ENCODE measurements around the gene PPAT. TPM values are rescaled to one million over a fixed set of nuclear protein-coding genes. Genes with fewer than 3 reads are reported as not detected.
"Not testable (repeated sequence)": the region's sequence is repeated elsewhere in the genome, so short reads cannot be mapped to it uniquely, and the experiment has no call there.

PPAT gene
- total RNA-seq, 3 donors from 2014 or later (not counting 1 experiment from before 2014, with no cell fraction given) = 4.3 to 8.9 (median 6.2) TPM

DNA sequence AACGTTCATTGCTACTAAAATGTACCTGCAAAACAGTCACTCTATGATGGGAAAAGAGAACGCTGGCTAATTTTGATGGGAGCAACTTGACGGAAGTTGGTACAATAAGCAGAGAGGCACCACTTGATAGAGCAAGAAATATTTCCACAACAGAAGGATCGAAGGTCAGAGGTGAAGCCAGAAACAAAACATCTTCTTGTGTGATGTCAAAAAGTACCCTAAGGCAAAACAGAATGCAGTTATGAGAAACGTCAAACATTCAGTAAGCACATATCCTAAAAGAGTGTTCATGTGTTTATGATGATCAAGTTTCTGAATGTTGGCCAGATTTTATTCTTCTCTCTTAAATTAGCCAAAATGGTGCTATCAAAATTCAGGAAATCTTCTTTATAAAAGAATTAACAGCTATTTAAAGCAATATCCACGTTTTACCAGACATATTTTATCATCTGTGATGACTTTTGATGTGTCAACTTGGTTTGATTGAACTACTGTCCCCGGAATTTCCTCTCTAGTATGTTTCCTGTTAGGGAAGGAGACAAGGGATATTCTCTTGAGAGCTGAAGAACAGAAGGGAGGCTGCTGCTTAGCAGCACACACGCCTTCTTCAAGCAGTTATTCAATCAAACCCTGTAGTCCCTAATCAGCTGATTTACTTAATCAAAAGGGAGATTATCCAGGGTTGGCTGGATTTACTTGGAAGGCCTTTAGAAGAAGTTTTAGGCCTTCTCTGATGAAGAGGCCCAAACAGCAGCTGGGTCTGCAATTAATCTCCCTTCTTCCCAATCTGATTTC, 63.8 kb downstream of the PPAT start:
- no peak for ATAC-seq

DNA sequence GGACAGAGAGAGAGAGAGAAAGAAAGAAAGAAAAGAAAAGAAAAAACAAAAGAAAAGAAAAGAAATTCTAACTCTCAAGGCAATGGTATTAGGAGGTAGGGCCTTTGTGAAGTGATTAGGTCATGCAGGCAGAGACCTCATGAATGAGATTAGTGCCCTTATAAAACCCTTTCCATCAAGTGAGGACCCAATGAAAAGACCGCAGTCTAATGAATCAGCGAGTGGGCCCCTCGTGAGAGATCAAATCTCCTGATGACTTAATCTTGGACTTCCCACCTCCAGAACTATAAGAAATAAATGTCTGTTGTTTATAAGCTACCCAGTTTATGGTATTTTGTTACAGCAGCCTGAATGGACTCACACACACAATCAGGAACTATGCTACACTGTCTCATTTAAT, 65.0 kb downstream of the PPAT start:
- Mint-ChIP-seq H3K4me1 (peaks cover 0 to 5% of the 10 kb centered on the region in 2 donors), H3K27me3 (ENCODE audit: low read depth in 2 of 2) (no peaks in the 10 kb centered on the region), H3K4me3 (no peak overlapping the region), H3K36me3 (no peaks in the 10 kb centered on the region), H3K9me3 (no peaks in the 10 kb centered on the region), H3K27ac (no peak overlapping the region)
- Histone ChIP-seq H3K36me3 (ENCODE audit: control insufficient read depth, insufficient read depth, low read length) (peaks cover 5% of the 10 kb centered on the region), H3K27me3 (ENCODE audit: control insufficient read depth, insufficient read depth, low read length) (no peaks in the 10 kb centered on the region), H3K4me1 (ENCODE audit: control insufficient read depth, insufficient read depth, low read length) (no peaks in the 10 kb centered on the region), H3K9me3 (ENCODE audit: control insufficient read depth, insufficient read depth, low read length) (no peaks in the 10 kb centered on the region), H3K27ac (ENCODE audit: low read length) (no peak overlapping the region), H3K4me3 (ENCODE audit: low read length) (no peak overlapping the region)
- TF ChIP-seq, protein P1, sequence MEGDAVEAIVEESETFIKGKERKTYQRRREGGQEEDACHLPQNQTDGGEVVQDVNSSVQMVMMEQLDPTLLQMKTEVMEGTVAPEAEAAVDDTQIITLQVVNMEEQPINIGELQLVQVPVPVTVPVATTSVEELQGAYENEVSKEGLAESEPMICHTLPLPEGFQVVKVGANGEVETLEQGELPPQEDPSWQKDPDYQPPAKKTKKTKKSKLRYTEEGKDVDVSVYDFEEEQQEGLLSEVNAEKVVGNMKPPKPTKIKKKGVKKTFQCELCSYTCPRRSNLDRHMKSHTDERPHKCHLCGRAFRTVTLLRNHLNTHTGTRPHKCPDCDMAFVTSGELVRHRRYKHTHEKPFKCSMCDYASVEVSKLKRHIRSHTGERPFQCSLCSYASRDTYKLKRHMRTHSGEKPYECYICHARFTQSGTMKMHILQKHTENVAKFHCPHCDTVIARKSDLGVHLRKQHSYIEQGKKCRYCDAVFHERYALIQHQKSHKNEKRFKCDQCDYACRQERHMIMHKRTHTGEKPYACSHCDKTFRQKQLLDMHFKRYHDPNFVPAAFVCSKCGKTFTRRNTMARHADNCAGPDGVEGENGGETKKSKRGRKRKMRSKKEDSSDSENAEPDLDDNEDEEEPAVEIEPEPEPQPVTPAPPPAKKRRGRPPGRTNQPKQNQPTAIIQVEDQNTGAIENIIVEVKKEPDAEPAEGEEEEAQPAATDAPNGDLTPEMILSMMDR (IDR thresholded peaks at IDR 0.05) = no peak
- ATAC-seq (no peak), DNase-seq (no peak)
- 100% methylated on average over 3 of the region's 3 CpGs for WGBS (ENCODE audit: insufficient coverage)
- intact Hi-C loops (cut with micrococcal nuclease) = no loop called here

More for the DNA sequence above, 63.8 kb downstream of the PPAT start:
- H3K4me3 Mint-ChIP-seq = no peak overlapping the region
- no peaks in the 10 kb centered on the region for H3K9me3 ChIP-seq (ENCODE audit: control insufficient read depth, insufficient read depth, low read length)
- H3K36me3 ChIP-seq (ENCODE audit: control insufficient read depth, insufficient read depth, low read length) = peaks cover 5% of the 10 kb centered on the region
- DNase-seq = no peak
- H3K4me1 Mint-ChIP-seq = no peaks in the 10 kb centered on the region
- H3K9me3 Mint-ChIP-seq = no peaks in the 10 kb centered on the region
- no peak overlapping the region for H3K4me3 ChIP-seq (ENCODE audit: low read length)
- H3K27ac Mint-ChIP-seq = peak overlapping the region in 1 of 2 donors; percentile 5
- TF ChIP-seq, protein P1 (IDR thresholded peaks at IDR 0.05) = no peak
- intact Hi-C loops (cut with micrococcal nuclease) = no loop called here
- WGBS (ENCODE audit: insufficient coverage) = 78% methylated on average over 7 of the region's 8 CpGs
- H3K4me1 ChIP-seq (ENCODE audit: control insufficient read depth, insufficient read depth, low read length) = no peaks in the 10 kb centered on the region
- no peaks in the 10 kb centered on the region for H3K27me3 ChIP-seq (ENCODE audit: control insufficient read depth, insufficient read depth, low read length)
- H3K27ac ChIP-seq (ENCODE audit: low read length) = no peak overlapping the region
- H3K27me3 Mint-ChIP-seq (ENCODE audit: low read depth in 2 of 2) = no peaks in the 10 kb centered on the region
- H3K36me3 Mint-ChIP-seq = no peaks in the 10 kb centered on the region

DNA sequence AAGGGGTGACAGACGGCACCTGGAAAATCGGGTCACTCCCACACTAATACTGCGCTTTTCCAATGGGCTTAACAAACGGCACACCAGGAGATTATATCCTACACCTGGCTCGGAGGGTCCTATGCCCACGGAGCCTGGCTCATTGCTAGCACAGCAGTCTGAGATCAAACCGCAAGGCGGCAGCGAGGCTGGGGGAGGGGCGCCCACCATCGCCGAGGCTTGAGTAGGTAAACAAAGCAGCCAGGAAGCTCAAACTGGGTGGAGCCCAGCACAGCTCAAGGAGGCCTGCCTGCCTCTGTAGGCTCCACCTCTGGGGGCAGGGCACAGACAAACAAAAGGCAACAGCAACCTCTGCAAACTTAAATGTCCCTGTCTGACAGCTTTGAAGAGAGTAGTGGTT, 72.4 kb downstream of the PPAT start:
- H3K36me3 Mint-ChIP-seq; H3K4me3 ChIP-seq (ENCODE audit: low read length); H3K4me1 Mint-ChIP-seq; H3K27ac ChIP-seq (ENCODE audit: low read length); H3K27ac Mint-ChIP-seq; DNase-seq; H3K4me1 ChIP-seq (ENCODE audit: control insufficient read depth, insufficient read depth, low read length); H3K36me3 ChIP-seq (ENCODE audit: control insufficient read depth, insufficient read depth, low read length); H3K9me3 Mint-ChIP-seq; ATAC-seq; intact Hi-C loops (cut with micrococcal nuclease); H3K9me3 ChIP-seq (ENCODE audit: control insufficient read depth, insufficient read depth, low read length); H3K4me3 Mint-ChIP-seq; H3K27me3 Mint-ChIP-seq (ENCODE audit: low read depth in 2 of 2); H3K27me3 ChIP-seq (ENCODE audit: control insufficient read depth, insufficient read depth, low read length): not testable (repeated sequence)
- WGBS (ENCODE audit: insufficient coverage) = 96% methylated on average over 9 of the region's 12 CpGs

DNA sequence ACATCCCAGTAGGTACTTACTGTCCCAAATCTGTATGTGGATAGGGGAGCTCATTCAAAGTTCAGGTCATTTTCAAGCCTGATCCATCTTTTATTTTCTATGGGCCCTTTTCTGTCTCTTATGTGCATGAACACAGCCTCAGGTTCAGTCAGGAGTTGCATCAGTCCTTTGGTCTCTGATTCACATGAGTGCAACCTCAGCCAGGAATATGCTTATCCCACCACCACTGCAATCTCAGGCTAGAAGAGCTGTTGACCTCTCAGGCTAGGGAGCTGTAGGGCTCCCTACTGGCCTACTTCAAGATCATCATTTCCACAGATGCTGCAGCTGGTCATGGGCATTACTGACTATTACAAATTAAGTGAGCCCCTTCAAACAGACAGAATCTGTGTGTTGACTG, 75.3 kb downstream of the PPAT start:
- no peak overlapping the region for H3K4me3 Mint-ChIP-seq
- TF ChIP-seq, protein P1 (IDR thresholded peaks at IDR 0.05) = no peak
- DNase-seq (no peak), ATAC-seq (no peak)
- intact Hi-C loops (cut with micrococcal nuclease) = no loop called here
- H3K4me3 ChIP-seq (ENCODE audit: low read length) = no peak overlapping the region
- H3K27me3 Mint-ChIP-seq (ENCODE audit: low read depth in 2 of 2) = no peaks in the 10 kb centered on the region
- H3K27me3 ChIP-seq (ENCODE audit: control insufficient read depth, insufficient read depth, low read length) = no peaks in the 10 kb centered on the region
- peaks cover 3% of the 10 kb centered on the region for H3K36me3 ChIP-seq (ENCODE audit: control insufficient read depth, insufficient read depth, low read length)
- H3K4me1 Mint-ChIP-seq = peaks cover 2 to 5% of the 10 kb centered on the region in 2 donors
- H3K4me1 ChIP-seq (ENCODE audit: control insufficient read depth, insufficient read depth, low read length) = no peaks in the 10 kb centered on the region
- H3K27ac ChIP-seq (ENCODE audit: low read length) = no peak overlapping the region
- no peaks in the 10 kb centered on the region for H3K36me3 Mint-ChIP-seq
- H3K27ac Mint-ChIP-seq = no peak overlapping the region
- no peaks in the 10 kb centered on the region for H3K9me3 ChIP-seq (ENCODE audit: control insufficient read depth, insufficient read depth, low read length)
- H3K9me3 Mint-ChIP-seq = no peaks in the 10 kb centered on the region

All from natural killer cell (primary cell).